WERI-Rb-1 (cell line): ENCODE data around the gene POLR1A.

Source experiments
- DNase-seq: peaks from one replicate; pipeline ENCODE4 v3.0.0-alpha.2; 2020
- H3K27ac ChIP-seq: fragments of 250-450 bp; sonication (Bioruptor Pico); 2 replicates; pipeline ENCODE4 v1.5.1; 2020; ENCODE audit warnings: mild to moderate bottlenecking, moderate library complexity
- H3K27me3 ChIP-seq: fragments of 250-450 bp; sonication (Bioruptor Pico); 2 replicates; pipeline ENCODE4 v1.5.1; 2021; ENCODE audit warnings: mild to moderate bottlenecking, low read depth, moderate library complexity; ENCODE audit not compliant: insufficient read depth, severe bottlenecking
- H3K36me3 ChIP-seq: fragments of 250-450 bp; sonication (Bioruptor Pico); 2 replicates; pipeline ENCODE4 v1.5.1; 2020; ENCODE audit warnings: mild to moderate bottlenecking, moderate library complexity
- H3K4me3 ChIP-seq: 2 replicates; pipeline ENCODE4 v1.5.1; 2011; ENCODE audit warnings: low read depth, mild to moderate bottlenecking, control low read depth, low read length
- H3K9me3 ChIP-seq: fragments of 250-450 bp; sonication (Bioruptor Pico); 2 replicates; pipeline ENCODE4 v1.5.1; 2021; ENCODE audit warnings: mild to moderate bottlenecking, moderate library complexity; ENCODE audit not compliant: severe bottlenecking
- CTCF ChIP-seq: IDR thresholded peaks from 2 replicates; pipeline ENCODE4 v1.5.1; 2011; ENCODE audit warnings: low read depth, mild to moderate bottlenecking, control low read depth, inconsistent platforms, low read length

POLR1A gene

GRCh38 chr2:85972355-85972754 lies 133.3 kb downstream of the POLR1A start:
- H3K36me3 ChIP-seq, result no peaks in the 10 kb centered on the region
- H3K9me3 ChIP-seq, result no peaks in the 10 kb centered on the region
- H3K27ac ChIP-seq, result no peak overlapping the region
- no peak for DNase-seq
- no peak overlapping the region for H3K4me3 ChIP-seq
- TF ChIP-seq CTCF, result no peak
- H3K27me3 ChIP-seq, result peaks cover 5% of the 10 kb centered on the region

- peaks cover 3% of the 10 kb centered on the region for H3K27me3 ChIP-seq
- no peak for TF ChIP-seq CTCF
- DNase-seq, result no peak
Measured at GRCh38 chr2:85971366-85971765, 134.3 kb downstream of the POLR1A start.

More at GRCh38 chr2:85971366-85971765, 134.3 kb downstream of the POLR1A start:
- Histone ChIP-seq H3K36me3 (no peaks in the 10 kb centered on the region), H3K4me3 (no peak overlapping the region), H3K27ac (no peak overlapping the region), H3K9me3 (no peaks in the 10 kb centered on the region)
